Colonic mucosa (tissue), 4 donors: ENCODE measurements around the gene TRIM54. TPM values are rescaled to one million over a fixed set of nuclear protein-coding genes. Genes with fewer than 3 reads are reported as not detected.

Source experiments
- DNase-seq: peaks from one replicate; pipeline ENCODE4 v3.0.0-alpha.2; 2020
- H3K27ac ChIP-seq: fragments of 200-600 bp; one replicate; pipeline ENCODE4 v1.8.0; 2021
- H3K27me3 ChIP-seq: fragments of 200-600 bp; one replicate; pipeline ENCODE4 v1.8.0; 2021
- H3K36me3 ChIP-seq: fragments of 200-600 bp; one replicate; pipeline ENCODE4 v1.8.0; 2021
- H3K4me1 ChIP-seq: fragments of 200-600 bp; one replicate; pipeline ENCODE4 v1.8.0; 2021; ENCODE audit warnings: mild to moderate bottlenecking
- H3K4me3 ChIP-seq: fragments of 200-600 bp; one replicate; pipeline ENCODE4 v1.8.0; 2021
- H3K9ac ChIP-seq, 2 donors: one replicate each; pipeline ENCODE4 v1.7.0; 2013; ENCODE audit warnings: control low read depth in 2 of 2, low read depth in 2 of 2, low read length in 2 of 2
- H3K9me3 ChIP-seq: fragments of 200-600 bp; one replicate; pipeline ENCODE4 v1.8.0; 2021
- intact Hi-C: fragments of 100-400 bp; cut with DNase I; formaldehyde crosslinking; loops from one replicate; pipeline ENCODE4 v1.14.1; 2022
- total RNA-seq, 2 donors: library from RNA; stranded (reverse); fragmentation: NEBNext Ultra II Directional in 1 of 2; extraction: Animal tissue kit (Norgen Biotek cat#: 25700) in 1 of 2; gene quantifications; one replicate each; pipeline ENCODE4 v1.2.1, GENCODE V29; 2021
- TF ChIP-seq, protein P1 (sequence below): fragments of 200-600 bp; IDR thresholded peaks from one replicate; pipeline ENCODE4 v1.8.0; 2022; ENCODE audit warnings: antibody characterized with exemption, mild to moderate bottlenecking
- donor health status: healthy.
- donor health status: DM: no; HTN: no; CAD: no.
- donor health status: DM: no; HTN: no; CAD: no.

The TRIM54 gene
- total RNA-seq, 2 donors from 2014 or later = 0.24 TPM; not detected in 1

DNA sequence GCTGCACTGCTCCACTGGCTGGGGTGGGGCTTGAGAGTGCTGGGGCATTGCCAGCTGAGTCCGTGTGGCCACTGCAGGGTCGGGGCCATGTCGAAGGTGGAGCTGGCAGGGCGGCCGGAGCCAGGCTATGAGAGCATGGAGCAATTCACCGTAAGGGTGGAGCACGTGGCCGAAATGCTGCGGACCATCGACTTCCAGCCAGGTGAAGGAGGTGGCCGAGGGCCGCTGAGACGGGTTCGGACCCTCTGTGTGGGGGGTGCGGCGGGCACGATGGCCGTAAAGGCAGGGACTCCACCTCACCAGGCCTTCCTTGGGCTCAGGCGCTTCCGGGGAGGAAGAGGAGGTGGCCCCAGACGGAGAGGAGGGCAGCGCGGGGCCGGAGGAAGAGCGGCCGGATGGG lies 23.9 kb downstream of the TRIM54 start:
- no peak for DNase-seq
- TF ChIP-seq, protein P1, sequence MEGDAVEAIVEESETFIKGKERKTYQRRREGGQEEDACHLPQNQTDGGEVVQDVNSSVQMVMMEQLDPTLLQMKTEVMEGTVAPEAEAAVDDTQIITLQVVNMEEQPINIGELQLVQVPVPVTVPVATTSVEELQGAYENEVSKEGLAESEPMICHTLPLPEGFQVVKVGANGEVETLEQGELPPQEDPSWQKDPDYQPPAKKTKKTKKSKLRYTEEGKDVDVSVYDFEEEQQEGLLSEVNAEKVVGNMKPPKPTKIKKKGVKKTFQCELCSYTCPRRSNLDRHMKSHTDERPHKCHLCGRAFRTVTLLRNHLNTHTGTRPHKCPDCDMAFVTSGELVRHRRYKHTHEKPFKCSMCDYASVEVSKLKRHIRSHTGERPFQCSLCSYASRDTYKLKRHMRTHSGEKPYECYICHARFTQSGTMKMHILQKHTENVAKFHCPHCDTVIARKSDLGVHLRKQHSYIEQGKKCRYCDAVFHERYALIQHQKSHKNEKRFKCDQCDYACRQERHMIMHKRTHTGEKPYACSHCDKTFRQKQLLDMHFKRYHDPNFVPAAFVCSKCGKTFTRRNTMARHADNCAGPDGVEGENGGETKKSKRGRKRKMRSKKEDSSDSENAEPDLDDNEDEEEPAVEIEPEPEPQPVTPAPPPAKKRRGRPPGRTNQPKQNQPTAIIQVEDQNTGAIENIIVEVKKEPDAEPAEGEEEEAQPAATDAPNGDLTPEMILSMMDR = no peak
- H3K4me3 ChIP-seq = no peak overlapping the region
- H3K9ac ChIP-seq = peak overlapping the region in 1 of 2 donors; percentile 35
- H3K36me3 ChIP-seq = no peaks in the 10 kb centered on the region
- intact Hi-C loops = no loop called here
- H3K27me3 ChIP-seq = peaks cover 37% of the 10 kb centered on the region
- H3K27ac ChIP-seq = no peak overlapping the region
- H3K4me1 ChIP-seq = peaks cover 7% of the 10 kb centered on the region
- no peaks in the 10 kb centered on the region for H3K9me3 ChIP-seq

DNA sequence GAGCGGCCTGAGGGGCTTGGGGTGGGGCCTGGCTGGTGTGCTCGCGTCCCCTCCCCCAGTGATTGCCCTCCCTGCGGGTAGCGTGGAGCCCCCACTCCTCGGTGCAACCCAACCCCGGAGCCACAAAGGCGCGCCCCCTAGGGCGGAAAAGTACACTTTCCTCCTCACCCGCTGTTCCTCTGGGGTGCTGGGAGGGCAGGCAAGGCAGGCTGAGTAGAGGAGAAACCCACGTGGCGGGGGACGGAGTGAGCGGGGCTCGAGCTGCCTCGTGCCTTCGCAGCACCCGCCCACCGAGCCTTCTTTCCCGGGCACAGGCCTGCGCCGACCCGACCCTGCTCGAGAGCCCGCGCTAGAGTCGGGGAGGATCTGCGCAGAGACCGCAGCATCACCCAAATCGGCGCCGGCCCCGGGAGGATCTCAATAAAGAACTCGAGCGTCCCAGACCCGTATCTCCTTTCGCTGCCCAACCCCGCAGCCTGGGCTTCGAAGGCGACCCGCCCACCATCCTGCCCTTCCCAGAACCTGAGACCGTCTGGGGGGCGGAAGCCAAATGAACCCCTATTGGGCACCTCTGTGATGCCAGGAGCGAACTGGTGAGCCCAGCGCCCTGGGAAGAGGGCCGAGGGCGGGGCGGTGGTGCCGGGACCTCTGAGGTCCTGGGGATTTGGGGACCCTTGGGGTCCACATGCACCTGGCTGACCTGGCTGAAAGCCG lies 24.5 kb downstream of the TRIM54 start:
- Histone ChIP-seq H3K9me3 (no peaks in the 10 kb centered on the region), H3K36me3 (no peaks in the 10 kb centered on the region), H3K27me3 (peaks cover 37% of the 10 kb centered on the region), H3K9ac (no peak overlapping the region), H3K4me3 (no peak overlapping the region), H3K4me1 (peaks cover 7% of the 10 kb centered on the region), H3K27ac (no peak overlapping the region)
- intact Hi-C loops = no loop called here
- DNase-seq = no peak
- TF ChIP-seq, protein P1 = no peak

DNA sequence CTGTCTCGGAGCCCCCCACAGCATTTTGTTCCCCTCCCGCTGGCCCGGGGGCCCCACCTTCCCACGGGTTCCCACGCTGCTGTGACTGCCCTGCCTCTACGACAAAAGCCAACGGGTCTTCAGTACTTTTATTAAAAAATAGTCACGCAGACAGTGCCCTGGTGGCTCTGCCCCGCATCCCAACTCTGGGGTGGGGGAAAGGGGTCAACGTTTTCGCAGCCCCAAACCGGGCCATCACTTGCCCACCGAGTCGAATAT lies 25.0 kb downstream of the TRIM54 start:
- TF ChIP-seq, protein P1 = no peak
- no peak for DNase-seq
- peaks cover 7% of the 10 kb centered on the region for H3K4me1 ChIP-seq
- H3K4me3 ChIP-seq = no peak overlapping the region
- intact Hi-C loops = no loop called here
- peaks cover 37% of the 10 kb centered on the region for H3K27me3 ChIP-seq
- no peak overlapping the region for H3K9ac ChIP-seq
- no peak overlapping the region for H3K27ac ChIP-seq
- H3K9me3 ChIP-seq = no peaks in the 10 kb centered on the region
- no peaks in the 10 kb centered on the region for H3K36me3 ChIP-seq

DNA sequence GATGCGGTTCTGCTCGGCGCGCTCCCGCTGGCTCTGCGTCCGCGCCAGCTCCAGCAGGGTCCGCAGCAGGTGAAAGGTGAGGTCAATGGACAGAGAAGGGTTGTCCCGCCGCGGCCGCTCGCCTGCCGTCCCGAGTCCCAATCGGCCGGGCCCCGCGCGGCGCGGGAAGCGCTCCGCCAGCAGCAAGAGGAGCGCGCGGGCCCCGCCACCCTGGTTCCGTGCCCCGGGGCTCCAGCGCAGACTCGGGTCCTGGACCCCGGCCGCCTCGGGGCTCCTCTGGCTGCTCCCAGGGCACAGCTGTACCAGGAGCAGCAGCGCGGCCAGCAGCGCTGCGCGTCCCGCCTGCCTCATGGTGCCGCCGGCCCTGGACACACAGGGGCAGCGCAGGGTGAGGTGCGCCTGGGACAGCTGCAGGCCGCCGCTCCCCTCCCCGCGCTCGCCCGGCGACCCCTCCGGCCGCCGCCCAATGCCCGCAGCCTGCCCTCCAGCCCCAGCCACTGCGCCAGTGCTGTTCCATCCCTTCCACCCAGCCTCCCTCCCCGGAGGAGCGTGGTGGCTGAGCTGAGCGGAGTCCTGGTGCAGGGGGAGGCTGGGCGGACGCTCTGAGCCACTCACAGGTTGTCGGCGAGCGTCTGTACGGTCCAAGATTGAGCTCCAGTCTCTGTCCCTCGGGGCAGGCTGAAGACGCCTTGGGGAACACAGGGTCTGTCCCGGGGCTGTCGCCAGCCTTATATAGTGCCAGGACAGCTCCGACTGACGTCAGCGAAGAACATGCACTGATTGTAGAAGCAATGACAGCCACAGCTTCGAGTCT lies 25.5 kb downstream of the TRIM54 start:
- peaks cover 37% of the 10 kb centered on the region for H3K27me3 ChIP-seq
- no peaks in the 10 kb centered on the region for H3K36me3 ChIP-seq
- H3K4me3 ChIP-seq = no peak overlapping the region
- TF ChIP-seq, protein P1 = no peak
- no peaks in the 10 kb centered on the region for H3K9me3 ChIP-seq
- H3K27ac ChIP-seq = no peak overlapping the region
- peaks cover 7% of the 10 kb centered on the region for H3K4me1 ChIP-seq
- no peak for DNase-seq
- H3K9ac ChIP-seq = no peak overlapping the region
- intact Hi-C loops = no loop called here

DNA sequence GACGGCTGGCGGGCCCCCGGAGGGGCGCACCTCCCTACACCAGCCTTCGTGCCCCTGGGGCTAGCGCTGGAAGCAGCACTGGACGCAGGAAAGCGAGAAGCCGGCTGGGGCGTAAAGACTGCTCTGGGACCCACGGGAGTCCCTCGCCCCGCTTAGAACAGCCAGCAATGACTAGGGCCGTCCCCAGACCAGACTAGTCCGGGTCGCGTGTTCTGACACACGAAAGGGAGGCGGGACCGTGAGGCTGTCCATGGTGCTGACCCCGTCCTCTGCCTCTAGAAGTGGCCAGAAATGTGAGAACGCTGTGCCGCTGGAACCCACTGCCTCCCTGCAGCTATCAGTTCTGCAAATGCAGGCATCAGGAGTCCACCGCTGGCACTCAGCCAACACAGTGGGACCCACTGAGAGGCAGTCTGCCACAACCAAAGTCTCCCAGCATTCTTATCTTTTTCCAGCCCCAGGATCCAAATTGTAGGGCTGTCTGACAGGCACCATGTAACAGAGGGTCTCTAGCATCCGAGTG lies 26.2 kb downstream of the TRIM54 start, which contains the start of gene UCN:
Gene UCN (minus strand): TSS at position 87 of the 523 bp plus-strand sequence. CDS start 550 bp downstream, outside the sequence.
- Histone ChIP-seq H3K27ac (no peak within 1 kb of the TSS), H3K9me3 (no peaks in the 10 kb centered on the region), H3K9ac (no peak within 1 kb of the TSS), H3K4me1 (peaks cover 7% of the 10 kb centered on the region), H3K36me3 (no peaks in the 10 kb centered on the region), H3K27me3 (peaks cover 37% of the 10 kb centered on the region), H3K4me3 (no peak within 1 kb of the TSS)
- DNase-seq = peak; percentile 29
- TF ChIP-seq, protein P1 = no peak
- intact Hi-C loops = no loop called here
